IMR-90 (cell line): Measurements from ENCODE around the gene DDC.

Experiments used
- CEBPB ChIP-seq: IDR thresholded peaks from 2 replicates; pipeline ENCODE4 v1.6.1; 2012; ENCODE audit warnings: low read depth, low read length, improper control_type of control experiment
- CTCF ChIP-seq: conservative IDR thresholded peaks from 2 replicates; pipeline ENCODE4 v1.5.1; 2012; ENCODE audit warnings: mild to moderate bottlenecking, low read depth, low read length, improper control_type of control experiment
- MXI1 ChIP-seq: IDR thresholded peaks from 2 replicates; pipeline ENCODE4 v1.6.1; 2012; ENCODE audit warnings: low read depth, mild to moderate bottlenecking, low read length, moderate library complexity, borderline replicate concordance
- RAD21 ChIP-seq: IDR thresholded peaks from 2 replicates; pipeline ENCODE4 v1.6.1; 2012; ENCODE audit warnings: low read length, improper control_type of control experiment

- TF ChIP-seq CTCF, result no peak
- TF ChIP-seq MXI1, result no peak
- no peak for TF ChIP-seq CEBPB
- TF ChIP-seq RAD21, result no peak
Measured at GRCh38 chr7:50588937-50589336, 23.7 kb upstream of the DDC start.
